Epithelial cell of prostate (primary cell): Measurements from ENCODE around the gene OTUD1.
A peak's percentile ranks its signal among the peaks of the same experiment; 100 is the strongest.
"Not testable (repeated sequence)": the region's sequence is repeated elsewhere in the genome, so short reads cannot be mapped to it uniquely, and the experiment has no call there.

Experiments used
- DNase-seq: peaks from one replicate; pipeline ENCODE4 v3.0.0-alpha.2; 2011; ENCODE audit warnings: low read depth, low spot score
- H3K27ac ChIP-seq: fragments of 450-650 bp; 2 replicates; pipeline ENCODE4 v1.5.1; 2017; ENCODE audit warnings: mild to moderate bottlenecking

OTUD1 gene

GRCh38 chr10:23438547-23439451 lies at the start of gene OTUD1:
Gene OTUD1, plus strand, starts transcription at chr10:23439075. Its CDS starts 383 bp downstream, at chr10:23439458.
- H3K27ac ChIP-seq, result peak within 1 kb of the TSS; percentile 70
- DNase-seq, result peak; percentile 66

GRCh38 chr10:23390408-23390807 lies 48.5 kb upstream of the OTUD1 start:
- H3K27ac ChIP-seq, DNase-seq: not testable (repeated sequence)

GRCh38 chr10:23390809-23391208 lies 48.1 kb upstream of the OTUD1 start:
- no peak overlapping the region for H3K27ac ChIP-seq
- DNase-seq, result no peak

GRCh38 chr10:23391821-23392220 lies 47.1 kb upstream of the OTUD1 start:
- H3K27ac ChIP-seq, result no peak overlapping the region
- no peak for DNase-seq

- H3K27ac ChIP-seq, result no peak overlapping the region
- no peak for DNase-seq
Observed at GRCh38 chr10:23395017-23395416, 43.9 kb upstream of the OTUD1 start.

GRCh38 chr10:23396695-23397094 lies 42.2 kb upstream of the OTUD1 start:
- DNase-seq, result no peak
- peak overlapping the region; percentile 20 for H3K27ac ChIP-seq

GRCh38 chr10:23399701-23400144 lies 39.2 kb upstream of the OTUD1 start:
- no peak for DNase-seq
- H3K27ac ChIP-seq, result peak overlapping the region; percentile 16

GRCh38 chr10:23402856-23403255 lies 36.0 kb upstream of the OTUD1 start:
- H3K27ac ChIP-seq, result no peak overlapping the region
- no peak for DNase-seq

GRCh38 chr10:23403278-23403677 lies 35.6 kb upstream of the OTUD1 start:
- H3K27ac ChIP-seq, result no peak overlapping the region
- DNase-seq, result no peak

GRCh38 chr10:23403719-23404118 lies 35.2 kb upstream of the OTUD1 start:
- no peak overlapping the region for H3K27ac ChIP-seq
- DNase-seq, result no peak

GRCh38 chr10:23404461-23404980 lies 34.4 kb upstream of the OTUD1 start:
- no peak overlapping the region for H3K27ac ChIP-seq
- DNase-seq, result no peak

- DNase-seq, result no peak
- no peak overlapping the region for H3K27ac ChIP-seq
Observed at GRCh38 chr10:23405540-23405939, 33.3 kb upstream of the OTUD1 start.

- H3K27ac ChIP-seq, result no peak overlapping the region
- DNase-seq, result no peak
Observed at GRCh38 chr10:23406409-23406808, 32.5 kb upstream of the OTUD1 start.

- DNase-seq, result no peak
- no peak overlapping the region for H3K27ac ChIP-seq
Observed at GRCh38 chr10:23408330-23408976, 30.4 kb upstream of the OTUD1 start.

GRCh38 chr10:23412223-23412622 lies 26.7 kb upstream of the OTUD1 start:
- no peak for DNase-seq
- H3K27ac ChIP-seq, result no peak overlapping the region

GRCh38 chr10:23413629-23414089 lies 25.2 kb upstream of the OTUD1 start:
- no peak for DNase-seq
- H3K27ac ChIP-seq, result no peak overlapping the region

GRCh38 chr10:23414658-23415057 lies 24.2 kb upstream of the OTUD1 start:
- no peak overlapping the region for H3K27ac ChIP-seq
- no peak for DNase-seq

- H3K27ac ChIP-seq, result peak overlapping the region; percentile 46
- DNase-seq, result no peak
Observed at GRCh38 chr10:23417254-23417653, 21.6 kb upstream of the OTUD1 start.

GRCh38 chr10:23418051-23418681 lies 20.7 kb upstream of the OTUD1 start:
- no peak for DNase-seq

GRCh38 chr10:23419201-23419600 lies 19.7 kb upstream of the OTUD1 start:
- no peak overlapping the region for H3K27ac ChIP-seq
- DNase-seq, result no peak

More at GRCh38 chr10:23418051-23418681, 20.7 kb upstream of the OTUD1 start:
- H3K27ac ChIP-seq, result peak overlapping the region; percentile 46
